ENCODE data around the gene C22orf39. TPM values are rescaled to one million over a fixed set of nuclear protein-coding genes. Genes with fewer than 3 reads are reported as not detected.

Gene C22orf39
- total RNA-seq, 2 experiments from 2014 or later, result 23.3 to 23.5 TPM

- CTCF ChIA-PET, result no interaction called here
- H3K36me3 Mint-ChIP-seq, result peaks cover 41% of the 10 kb centered on the region
Observed at GRCh38 chr22:19404676-19405075, 42.8 kb downstream of the C22orf39 start.

GRCh38 chr22:19402642-19403191 is 44.8 kb downstream of the C22orf39 start:
- Mint-ChIP-seq H3K4me1 (ENCODE audit: low read depth) (no peaks in the 10 kb centered on the region), H3K27me3 (no peaks in the 10 kb centered on the region), H3K27ac (no peak overlapping the region), H3K4me3 (no peak overlapping the region), H3K36me3 (peaks cover 35% of the 10 kb centered on the region), H3K9me3 (no peaks in the 10 kb centered on the region)
- CTCF ChIA-PET, result no interaction called here
- no peak for DNase-seq
- intact Hi-C loops (cut with micrococcal nuclease), result no loop called here
- POLR2A ChIA-PET, result no interaction called here

More at GRCh38 chr22:19404676-19405075, 42.8 kb downstream of the C22orf39 start:
- POLR2A ChIA-PET, result interaction anchor here (0.6 kb wide), 1 partner anchor 401 kb away, joined by 3 read pairs; no protein-coding TSS in a partner anchor
- Mint-ChIP-seq H3K4me3 (no peak overlapping the region), H3K9me3 (no peaks in the 10 kb centered on the region), H3K27me3 (no peaks in the 10 kb centered on the region), H3K4me1 (ENCODE audit: low read depth) (no peaks in the 10 kb centered on the region), H3K27ac (no peak overlapping the region)
- no peak for DNase-seq
- intact Hi-C loops (cut with micrococcal nuclease), result no loop called here

GRCh38 chr22:19401483-19401882 is 46.0 kb downstream of the C22orf39 start:
- POLR2A ChIA-PET, result no interaction called here
- intact Hi-C loops (cut with micrococcal nuclease), result no loop called here
- Mint-ChIP-seq H3K4me1 (ENCODE audit: low read depth) (no peaks in the 10 kb centered on the region), H3K27ac (no peak overlapping the region), H3K27me3 (no peaks in the 10 kb centered on the region), H3K9me3 (no peaks in the 10 kb centered on the region), H3K36me3 (peaks cover 24% of the 10 kb centered on the region), H3K4me3 (no peak overlapping the region)
- CTCF ChIA-PET, result interaction anchor here (1.0 kb wide), 1 partner anchor 229 kb away, joined by 3 read pairs; no protein-coding TSS in a partner anchor
- no peak for DNase-seq

- CTCF ChIA-PET, result interaction anchor here (1.0 kb wide), 1 partner anchor 229 kb away, joined by 3 read pairs; no protein-coding TSS in a partner anchor
- Mint-ChIP-seq H3K27ac (no peak overlapping the region), H3K27me3 (no peaks in the 10 kb centered on the region), H3K4me3 (no peak overlapping the region), H3K36me3 (peaks cover 22% of the 10 kb centered on the region), H3K9me3 (no peaks in the 10 kb centered on the region), H3K4me1 (ENCODE audit: low read depth) (no peaks in the 10 kb centered on the region)
- no peak for DNase-seq
- intact Hi-C loops (cut with micrococcal nuclease), result no loop called here
- POLR2A ChIA-PET, result no interaction called here
Observed at GRCh38 chr22:19400881-19401280, 46.6 kb downstream of the C22orf39 start.

- Mint-ChIP-seq H3K36me3 (peaks cover 15% of the 10 kb centered on the region), H3K27ac (no peak overlapping the region)
- intact Hi-C loops (cut with micrococcal nuclease), result no loop called here
Observed at GRCh38 chr22:19398652-19399051, 48.9 kb downstream of the C22orf39 start.

GRCh38 chr22:19398206-19398605 is 49.3 kb downstream of the C22orf39 start:
- POLR2A ChIA-PET, result no interaction called here
- no peaks in the 10 kb centered on the region for H3K9me3 Mint-ChIP-seq
- DNase-seq, result no peak
- H3K4me3 Mint-ChIP-seq, result no peak overlapping the region
- H3K27ac Mint-ChIP-seq, result no peak overlapping the region
- H3K36me3 Mint-ChIP-seq, result peaks cover 17% of the 10 kb centered on the region
- CTCF ChIA-PET, result no interaction called here
- H3K4me1 Mint-ChIP-seq (ENCODE audit: low read depth), result no peaks in the 10 kb centered on the region
- intact Hi-C loops (cut with micrococcal nuclease), result no loop called here
- H3K27me3 Mint-ChIP-seq, result no peaks in the 10 kb centered on the region

More at GRCh38 chr22:19398652-19399051, 48.9 kb downstream of the C22orf39 start:
- H3K9me3 Mint-ChIP-seq, result no peaks in the 10 kb centered on the region
- CTCF ChIA-PET, result interaction anchor here (0.7 kb wide), 1 partner anchor 85 kb away, joined by 3 read pairs; no protein-coding TSS in a partner anchor
- no peak for DNase-seq
- H3K4me3 Mint-ChIP-seq, result no peak overlapping the region
- no peaks in the 10 kb centered on the region for H3K27me3 Mint-ChIP-seq
- POLR2A ChIA-PET, result interaction anchor here (0.6 kb wide), 1 partner anchor 36 kb away, joined by 7 read pairs; no protein-coding TSS in a partner anchor
- H3K4me1 Mint-ChIP-seq (ENCODE audit: low read depth), result no peaks in the 10 kb centered on the region

GRCh38 chr22:19397734-19398104 is 49.8 kb downstream of the C22orf39 start:
- ChIA-PET CTCF (no interaction called here), POLR2A (no interaction called here)
- intact Hi-C loops (cut with micrococcal nuclease), result no loop called here
- Mint-ChIP-seq H3K36me3 (peaks cover 19% of the 10 kb centered on the region), H3K27ac (no peak overlapping the region), H3K9me3 (no peaks in the 10 kb centered on the region), H3K27me3 (no peaks in the 10 kb centered on the region), H3K4me1 (ENCODE audit: low read depth) (no peaks in the 10 kb centered on the region), H3K4me3 (no peak overlapping the region)
- no peak for DNase-seq

GRCh38 chr22:19396934-19397733 is 50.4 kb downstream of the C22orf39 start:
- Mint-ChIP-seq H3K27ac (no peak overlapping the region), H3K4me3 (no peak overlapping the region), H3K4me1 (ENCODE audit: low read depth) (no peaks in the 10 kb centered on the region), H3K27me3 (no peaks in the 10 kb centered on the region), H3K9me3 (no peaks in the 10 kb centered on the region), H3K36me3 (peaks cover 22% of the 10 kb centered on the region)
- no peak for DNase-seq
- CTCF ChIA-PET, result no interaction called here
- POLR2A ChIA-PET, result no interaction called here
- intact Hi-C loops (cut with micrococcal nuclease), result no loop called here

GRCh38 chr22:19396561-19396933 is 51.0 kb downstream of the C22orf39 start:
- Mint-ChIP-seq H3K4me1 (ENCODE audit: low read depth) (no peaks in the 10 kb centered on the region), H3K4me3 (no peak overlapping the region), H3K27ac (no peak overlapping the region), H3K9me3 (no peaks in the 10 kb centered on the region), H3K36me3 (peaks cover 23% of the 10 kb centered on the region), H3K27me3 (no peaks in the 10 kb centered on the region)
- ChIA-PET CTCF (no interaction called here), POLR2A (no interaction called here)
- intact Hi-C loops (cut with micrococcal nuclease), result no loop called here
- DNase-seq, result no peak

GRCh38 chr22:19395276-19395675 is 52.2 kb downstream of the C22orf39 start:
- Mint-ChIP-seq H3K27ac (no peak overlapping the region), H3K36me3 (peaks cover 25% of the 10 kb centered on the region), H3K4me3 (no peak overlapping the region), H3K4me1 (ENCODE audit: low read depth) (no peaks in the 10 kb centered on the region), H3K9me3 (no peaks in the 10 kb centered on the region), H3K27me3 (no peaks in the 10 kb centered on the region)
- ChIA-PET CTCF (interaction anchor here (1.0 to 1.6 kb wide), 2 partner anchors 234 to 251 kb away, joined by 3 to 4 read pairs; partner anchors contain the start of gene ESS2), POLR2A (interaction anchor here (0.5 kb wide), 1 partner anchor 44 kb away, joined by 3 read pairs; no protein-coding TSS in a partner anchor)
- intact Hi-C loops (cut with micrococcal nuclease), result no loop called here
- no peak for DNase-seq

- no peaks in the 10 kb centered on the region for H3K27me3 Mint-ChIP-seq
- DNase-seq, result no peak
- H3K9me3 Mint-ChIP-seq, result no peaks in the 10 kb centered on the region
- H3K4me1 Mint-ChIP-seq (ENCODE audit: low read depth), result no peaks in the 10 kb centered on the region
- CTCF ChIA-PET, result interaction anchor here (1.0 to 1.6 kb wide), 2 partner anchors 235 to 250 kb away, joined by 3 to 4 read pairs; partner anchors contain the start of gene ESS2
- intact Hi-C loops (cut with micrococcal nuclease), result no loop called here
- POLR2A ChIA-PET, result interaction anchor here (0.5 kb wide), 1 partner anchor 45 kb away, joined by 3 read pairs; no protein-coding TSS in a partner anchor
- peaks cover 28% of the 10 kb centered on the region for H3K36me3 Mint-ChIP-seq
- no peak overlapping the region for H3K4me3 Mint-ChIP-seq
- no peak overlapping the region for H3K27ac Mint-ChIP-seq
Observed at GRCh38 chr22:19394274-19395050, 53.0 kb downstream of the C22orf39 start.

GRCh38 chr22:19393704-19394103 is 53.8 kb downstream of the C22orf39 start:
- CTCF ChIA-PET, result interaction anchor here (1.6 kb wide), 1 partner anchor 249 kb away, joined by 4 read pairs; the partner anchor contains the start of gene ESS2
- intact Hi-C loops (cut with micrococcal nuclease), result no loop called here
- H3K36me3 Mint-ChIP-seq, result peaks cover 28% of the 10 kb centered on the region
- no peak overlapping the region for H3K4me3 Mint-ChIP-seq
- no peaks in the 10 kb centered on the region for H3K9me3 Mint-ChIP-seq
- no peak overlapping the region for H3K27ac Mint-ChIP-seq
- H3K27me3 Mint-ChIP-seq, result no peaks in the 10 kb centered on the region
- DNase-seq, result no peak
- H3K4me1 Mint-ChIP-seq (ENCODE audit: low read depth), result no peaks in the 10 kb centered on the region
- POLR2A ChIA-PET, result no interaction called here
